ENCODE results near the gene TBC1D8B. TPM values are rescaled to one million over a fixed set of nuclear protein-coding genes. Genes with fewer than 3 reads are reported as not detected.
A peak's percentile ranks its signal among the peaks of the same experiment; 100 is the strongest.

Gene TBC1D8B
- total and polyA plus RNA-seq, 8 donors, result 2.1 to 117 (median 7.8) TPM

DNA sequence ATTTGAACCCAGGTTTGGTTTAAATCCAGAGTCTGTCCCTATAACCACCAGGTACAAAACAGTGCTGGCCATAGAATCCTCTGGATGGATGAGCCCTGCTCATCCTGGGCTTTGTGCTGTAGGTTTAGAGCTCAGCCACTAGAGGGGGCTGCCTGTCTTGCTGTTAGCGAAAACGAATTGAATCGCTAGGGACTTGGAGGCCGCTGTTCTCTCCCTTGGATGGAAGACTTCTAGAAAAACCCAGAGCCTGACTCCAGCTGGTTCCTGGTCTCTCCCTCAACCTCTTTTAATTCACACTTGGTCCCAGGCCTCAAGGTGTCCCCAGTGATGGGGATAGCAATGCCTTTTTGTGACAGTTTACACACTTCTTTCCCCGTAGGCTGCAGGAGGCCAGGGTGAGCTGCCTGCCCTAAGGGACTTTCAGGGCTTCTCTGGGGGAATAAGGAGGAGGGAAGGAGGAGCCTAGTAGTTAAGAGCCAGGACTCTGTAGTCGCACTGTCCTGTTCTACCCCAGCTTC is 92.0 kb downstream of the TBC1D8B start:
- TF ChIP-seq, protein P1, sequence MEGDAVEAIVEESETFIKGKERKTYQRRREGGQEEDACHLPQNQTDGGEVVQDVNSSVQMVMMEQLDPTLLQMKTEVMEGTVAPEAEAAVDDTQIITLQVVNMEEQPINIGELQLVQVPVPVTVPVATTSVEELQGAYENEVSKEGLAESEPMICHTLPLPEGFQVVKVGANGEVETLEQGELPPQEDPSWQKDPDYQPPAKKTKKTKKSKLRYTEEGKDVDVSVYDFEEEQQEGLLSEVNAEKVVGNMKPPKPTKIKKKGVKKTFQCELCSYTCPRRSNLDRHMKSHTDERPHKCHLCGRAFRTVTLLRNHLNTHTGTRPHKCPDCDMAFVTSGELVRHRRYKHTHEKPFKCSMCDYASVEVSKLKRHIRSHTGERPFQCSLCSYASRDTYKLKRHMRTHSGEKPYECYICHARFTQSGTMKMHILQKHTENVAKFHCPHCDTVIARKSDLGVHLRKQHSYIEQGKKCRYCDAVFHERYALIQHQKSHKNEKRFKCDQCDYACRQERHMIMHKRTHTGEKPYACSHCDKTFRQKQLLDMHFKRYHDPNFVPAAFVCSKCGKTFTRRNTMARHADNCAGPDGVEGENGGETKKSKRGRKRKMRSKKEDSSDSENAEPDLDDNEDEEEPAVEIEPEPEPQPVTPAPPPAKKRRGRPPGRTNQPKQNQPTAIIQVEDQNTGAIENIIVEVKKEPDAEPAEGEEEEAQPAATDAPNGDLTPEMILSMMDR (IDR thresholded peaks at IDR 0.05), result peak in 5 of 7 experiments; percentile 24 to 71 (median 55)
- no peak for TF ChIP-seq EP300 (IDR thresholded peaks at IDR 0.05)
- TF ChIP-seq POLR2A (IDR thresholded peaks at IDR 0.05), result no peak
- TF ChIP-seq POLR2AphosphoS5 (IDR thresholded peaks at IDR 0.05), result no peak
- Histone ChIP-seq H3K4me3 (no peak overlapping the region), H3K27ac (peak overlapping the region in 1 of 5 donors; percentile 27), H3K4me1 (peaks cover 0 to 11% (median 4%) of the 10 kb centered on the region in 4 donors), H3K36me3 (no peaks in the 10 kb centered on the region), H3K9me3 (no peaks in the 10 kb centered on the region), H3K27me3 (peaks cover 0 to 15% (median 0%) of the 10 kb centered on the region in 3 donors)
- intact Hi-C loops (cut with DNase I; ENCODE audit: low total_unique reads), result no loop called here
- peak; percentile 56 to 86 for DNase-seq
- WGBS, 5 donors, result 17 to 30% (median 24%) methylated on average over 5 to 6 of the region's 6 CpGs

DNA sequence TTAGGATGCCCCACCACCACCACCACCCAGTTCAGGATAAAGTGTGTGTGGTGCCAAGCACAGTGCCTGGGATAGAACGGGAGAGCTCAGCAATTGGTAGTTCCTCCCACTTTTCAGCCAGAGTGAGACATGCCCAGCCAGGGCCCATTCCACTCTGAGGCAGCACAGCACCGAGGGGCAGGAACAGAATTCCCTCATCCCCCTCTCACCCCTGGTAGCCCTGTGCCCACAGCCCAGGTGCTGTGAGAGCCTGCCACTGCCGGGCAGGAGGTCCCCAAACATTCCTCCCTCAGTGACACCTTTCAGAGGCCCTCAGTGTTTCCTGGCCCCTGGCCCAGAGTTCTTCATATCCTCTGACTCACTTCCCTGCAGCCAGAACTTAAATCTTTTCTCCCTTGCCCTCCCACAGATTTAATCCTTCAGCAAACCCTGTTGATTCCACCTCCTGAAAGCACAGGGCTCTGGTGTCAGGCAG is 92.5 kb downstream of the TBC1D8B start:
- Histone ChIP-seq H3K4me3 (no peak overlapping the region), H3K4me1 (peaks cover 0 to 11% (median 4%) of the 10 kb centered on the region in 4 donors), H3K36me3 (no peaks in the 10 kb centered on the region), H3K9me3 (no peaks in the 10 kb centered on the region), H3K27me3 (peaks cover 0 to 14% (median 0%) of the 10 kb centered on the region in 3 donors), H3K27ac (peak overlapping the region in 1 of 5 donors; percentile 27)
- 0 to 46% (median 38%) methylated on average over 1 to 3 of the region's 3 CpGs for whole genome bisulfite sequencing, 5 donors
- peak in 1 of 2 donors; percentile 26 for DNase-seq
- no peak for TF ChIP-seq POLR2AphosphoS5 (IDR thresholded peaks at IDR 0.05)
- TF ChIP-seq POLR2A (IDR thresholded peaks at IDR 0.05), result no peak
- no peak for TF ChIP-seq EP300 (IDR thresholded peaks at IDR 0.05)
- TF ChIP-seq, protein P1 (IDR thresholded peaks at IDR 0.05), result no peak
- intact Hi-C loops (cut with DNase I; ENCODE audit: low total_unique reads), result no loop called here

DNA sequence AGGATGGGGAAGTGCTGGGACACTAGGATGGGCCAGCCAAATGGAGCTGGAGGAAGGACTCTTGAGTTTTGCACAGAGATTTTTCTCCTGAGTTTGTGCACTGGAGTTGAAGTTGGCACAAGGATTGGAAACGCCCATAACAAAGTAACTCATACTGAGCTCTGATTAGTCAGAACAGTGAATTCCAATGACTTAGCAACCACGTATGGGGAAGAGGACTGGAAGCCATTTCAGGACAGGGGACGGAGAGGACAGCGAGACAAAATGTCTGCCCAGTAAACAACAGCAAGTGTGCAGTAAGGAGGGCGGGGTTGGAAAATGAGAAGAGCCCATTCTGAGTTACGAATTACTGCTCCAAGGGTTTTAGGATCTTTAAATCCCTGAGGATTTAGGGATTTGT is 94.8 kb downstream of the TBC1D8B start:
- no peak overlapping the region for H3K4me3 ChIP-seq
- no peaks in the 10 kb centered on the region for H3K36me3 ChIP-seq
- TF ChIP-seq EP300 (IDR thresholded peaks at IDR 0.05), result no peak
- TF ChIP-seq POLR2A (IDR thresholded peaks at IDR 0.05), result no peak
- peaks cover 0 to 11% (median 4%) of the 10 kb centered on the region in 4 donors for H3K4me1 ChIP-seq
- peaks cover 0 to 20% (median 0%) of the 10 kb centered on the region in 3 donors for H3K27me3 ChIP-seq
- 64 to 82% (median 73%) methylated on average over 6 of the region's 6 CpGs for WGBS, 5 donors
- intact Hi-C loops (cut with DNase I; ENCODE audit: low total_unique reads), result no loop called here
- no peaks in the 10 kb centered on the region for H3K9me3 ChIP-seq
- H3K27ac ChIP-seq, result no peak overlapping the region
- no peak for DNase-seq

DNA sequence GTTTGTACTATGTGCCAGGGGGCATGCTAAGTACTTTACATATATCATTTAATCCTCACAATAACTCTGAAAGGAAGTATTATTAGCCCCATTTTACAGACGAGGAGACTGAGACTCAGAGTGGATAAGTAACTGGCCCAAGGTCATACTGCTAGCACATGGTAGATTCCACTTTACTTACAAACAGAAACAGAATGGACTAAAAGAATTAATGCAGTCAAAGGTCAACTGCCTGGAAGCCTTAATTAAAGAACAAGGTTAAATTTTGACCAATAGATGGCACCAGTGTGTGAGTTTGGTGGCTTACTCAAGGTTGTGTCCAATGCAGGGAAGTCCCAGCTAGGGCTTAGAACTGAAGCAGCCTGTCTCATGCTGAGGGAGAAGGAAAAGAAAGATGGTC is 96.0 kb downstream of the TBC1D8B start:
- H3K27me3 ChIP-seq, result peaks cover 0 to 20% (median 0%) of the 10 kb centered on the region in 3 donors
- peaks cover 0 to 11% (median 4%) of the 10 kb centered on the region in 4 donors for H3K4me1 ChIP-seq
- 3 to 47% (median 16%) methylated on average over 1 of the region's 1 CpG for WGBS, 5 donors
- H3K36me3 ChIP-seq, result no peaks in the 10 kb centered on the region
- no peaks in the 10 kb centered on the region for H3K9me3 ChIP-seq
- H3K4me3 ChIP-seq, result no peak overlapping the region
- TF ChIP-seq EP300 (IDR thresholded peaks at IDR 0.05), result no peak
- TF ChIP-seq POLR2AphosphoS5 (IDR thresholded peaks at IDR 0.05), result no peak
- no peak for TF ChIP-seq POLR2A (IDR thresholded peaks at IDR 0.05)
- TF ChIP-seq, protein P1 (IDR thresholded peaks at IDR 0.05), result peak in 3 of 7 experiments; percentile 11 to 45 (median 23)
- no peak overlapping the region for H3K27ac ChIP-seq
- peak in 1 of 2 donors; percentile 70 for DNase-seq
- intact Hi-C loops (cut with DNase I; ENCODE audit: low total_unique reads), result no loop called here

DNA sequence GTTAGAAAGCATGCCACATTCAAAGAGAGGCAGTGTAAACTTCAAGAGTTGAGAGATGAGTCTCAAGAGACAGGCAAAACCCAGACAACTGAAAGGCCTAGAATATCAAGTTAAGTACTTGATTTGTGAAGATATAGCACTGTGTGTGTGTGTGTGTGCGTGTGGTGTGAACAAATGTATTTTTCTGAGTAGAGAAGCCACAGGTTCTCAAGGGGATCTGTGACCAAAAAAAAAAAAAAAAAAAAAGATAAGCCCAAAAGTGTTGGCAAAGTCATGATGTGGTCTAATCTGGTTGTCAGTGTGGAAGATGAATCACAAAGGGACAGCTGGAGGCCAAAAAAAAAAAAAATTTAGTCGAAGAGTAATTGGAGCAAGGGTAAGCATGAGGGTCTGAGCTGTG is 96.8 kb downstream of the TBC1D8B start:
- DNase-seq, result no peak
- Histone ChIP-seq H3K36me3 (no peaks in the 10 kb centered on the region), H3K9me3 (no peaks in the 10 kb centered on the region), H3K4me1 (peaks cover 0 to 11% (median 4%) of the 10 kb centered on the region in 4 donors), H3K27ac (no peak overlapping the region), H3K4me3 (no peak overlapping the region), H3K27me3 (peaks cover 0 to 20% (median 0%) of the 10 kb centered on the region in 3 donors)
- TF ChIP-seq, protein P1 (IDR thresholded peaks at IDR 0.05), result no peak
- TF ChIP-seq POLR2A (IDR thresholded peaks at IDR 0.05) (no peak), POLR2AphosphoS5 (IDR thresholded peaks at IDR 0.05) (no peak), EP300 (IDR thresholded peaks at IDR 0.05) (no peak)
- intact Hi-C loops (cut with DNase I; ENCODE audit: low total_unique reads), result no loop called here
- 53 to 65% (median 60%) methylated on average over 2 of the region's 2 CpGs for WGBS, 5 donors
